ENCODE data around the gene MLF1. TPM values are rescaled to one million over a fixed set of nuclear protein-coding genes. Genes with fewer than 3 reads are reported as not detected.

MLF1 gene
- total RNA-seq, 1 experiment from 2014 or later: 22.3 TPM

DNA sequence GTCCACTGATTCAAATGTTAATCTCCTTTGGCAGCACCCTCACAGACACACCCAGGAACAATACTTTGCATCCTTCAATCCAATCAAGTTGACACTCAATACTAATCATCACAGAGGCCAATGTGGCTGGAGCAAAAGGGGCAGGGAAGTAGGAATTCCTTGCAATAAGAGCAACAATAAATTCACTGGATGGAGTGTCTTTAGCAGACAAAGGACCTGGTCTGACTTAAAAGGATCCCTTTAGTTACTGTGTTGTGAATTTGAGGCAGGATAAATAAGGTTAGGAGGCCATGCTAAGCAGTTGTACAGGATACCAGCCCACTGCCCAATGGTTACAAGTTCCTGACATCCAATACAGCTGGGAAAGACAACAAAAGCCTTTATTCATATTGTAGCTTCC lies 61.0 kb downstream of the MLF1 start (continued):
- TF ChIP-seq, protein P1, sequence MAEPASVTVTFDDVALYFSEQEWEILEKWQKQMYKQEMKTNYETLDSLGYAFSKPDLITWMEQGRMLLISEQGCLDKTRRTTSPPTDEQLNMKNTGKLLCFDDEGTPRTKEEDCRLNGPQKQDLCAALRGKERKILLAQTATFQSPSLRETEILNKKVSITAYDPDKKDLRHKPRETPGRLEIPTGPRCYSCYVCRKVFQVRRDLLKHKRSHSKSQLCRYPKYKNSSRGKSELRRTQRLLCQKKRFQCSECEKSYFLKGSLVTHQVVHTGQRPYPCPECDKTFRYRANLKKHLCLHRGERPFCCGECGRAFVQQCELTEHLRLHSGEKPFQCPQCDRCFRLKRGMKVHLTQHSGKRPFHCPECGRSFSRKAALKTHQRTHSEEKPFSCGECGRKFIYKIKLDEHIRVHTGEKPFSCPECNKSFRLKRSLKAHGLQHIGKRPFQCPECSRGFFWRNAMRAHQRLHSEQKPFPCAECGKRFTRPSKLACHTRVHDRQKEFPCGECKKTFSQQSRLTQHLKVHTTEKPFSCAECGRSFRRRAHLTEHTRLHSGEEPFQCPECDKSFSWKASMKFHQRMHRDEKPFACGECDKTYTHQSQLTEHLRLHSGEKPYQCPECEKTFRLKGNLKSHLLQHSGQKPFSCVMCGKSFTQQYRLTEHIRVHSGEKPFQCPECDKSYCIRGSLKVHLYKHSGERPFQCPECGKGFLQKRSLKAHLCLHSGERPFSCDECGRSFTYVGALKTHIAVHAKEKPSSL (CRISPR knock-in tag; conservative IDR thresholded peaks at IDR 0.05): no peak
- TF ChIP-seq PRRX2 (CRISPR knock-in tag; IDR thresholded peaks at IDR 0.05): no peak
- TF ChIP-seq ZNF232 (CRISPR knock-in tag; IDR thresholded peaks at IDR 0.05): no peak
- TF ChIP-seq, protein P2, sequence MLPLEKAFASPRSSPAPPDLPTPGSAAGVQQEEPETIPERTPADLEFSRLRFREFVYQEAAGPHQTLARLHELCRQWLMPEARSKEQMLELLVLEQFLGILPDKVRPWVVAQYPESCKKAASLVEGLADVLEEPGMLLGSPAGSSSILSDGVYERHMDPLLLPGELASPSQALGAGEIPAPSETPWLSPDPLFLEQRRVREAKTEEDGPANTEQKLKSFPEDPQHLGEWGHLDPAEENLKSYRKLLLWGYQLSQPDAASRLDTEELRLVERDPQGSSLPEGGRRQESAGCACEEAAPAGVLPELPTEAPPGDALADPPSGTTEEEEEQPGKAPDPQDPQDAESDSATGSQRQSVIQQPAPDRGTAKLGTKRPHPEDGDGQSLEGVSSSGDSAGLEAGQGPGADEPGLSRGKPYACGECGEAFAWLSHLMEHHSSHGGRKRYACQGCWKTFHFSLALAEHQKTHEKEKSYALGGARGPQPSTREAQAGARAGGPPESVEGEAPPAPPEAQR (CRISPR knock-in tag; IDR thresholded peaks at IDR 0.05): no peak
- TF ChIP-seq SMAD4 (CRISPR knock-in tag; IDR thresholded peaks at IDR 0.05): no peak
- TF ChIP-seq NR1H2 (CRISPR knock-in tag; IDR thresholded peaks at IDR 0.05): no peak
- no peak for TF ChIP-seq NR3C1 (CRISPR knock-in tag; conservative IDR thresholded peaks at IDR 0.05; ENCODE audit: low read depth)
- TF ChIP-seq, protein P3, sequence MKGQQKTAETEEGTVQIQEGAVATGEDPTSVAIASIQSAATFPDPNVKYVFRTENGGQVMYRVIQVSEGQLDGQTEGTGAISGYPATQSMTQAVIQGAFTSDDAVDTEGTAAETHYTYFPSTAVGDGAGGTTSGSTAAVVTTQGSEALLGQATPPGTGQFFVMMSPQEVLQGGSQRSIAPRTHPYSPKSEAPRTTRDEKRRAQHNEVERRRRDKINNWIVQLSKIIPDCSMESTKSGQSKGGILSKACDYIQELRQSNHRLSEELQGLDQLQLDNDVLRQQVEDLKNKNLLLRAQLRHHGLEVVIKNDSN (CRISPR knock-in tag; IDR thresholded peaks at IDR 0.05): no peak
- TF ChIP-seq, protein P4, sequence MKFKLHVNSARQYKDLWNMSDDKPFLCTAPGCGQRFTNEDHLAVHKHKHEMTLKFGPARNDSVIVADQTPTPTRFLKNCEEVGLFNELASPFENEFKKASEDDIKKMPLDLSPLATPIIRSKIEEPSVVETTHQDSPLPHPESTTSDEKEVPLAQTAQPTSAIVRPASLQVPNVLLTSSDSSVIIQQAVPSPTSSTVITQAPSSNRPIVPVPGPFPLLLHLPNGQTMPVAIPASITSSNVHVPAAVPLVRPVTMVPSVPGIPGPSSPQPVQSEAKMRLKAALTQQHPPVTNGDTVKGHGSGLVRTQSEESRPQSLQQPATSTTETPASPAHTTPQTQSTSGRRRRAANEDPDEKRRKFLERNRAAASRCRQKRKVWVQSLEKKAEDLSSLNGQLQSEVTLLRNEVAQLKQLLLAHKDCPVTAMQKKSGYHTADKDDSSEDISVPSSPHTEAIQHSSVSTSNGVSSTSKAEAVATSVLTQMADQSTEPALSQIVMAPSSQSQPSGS (CRISPR knock-in tag; IDR thresholded peaks at IDR 0.05; ENCODE audit: borderline replicate concordance, low read depth): no peak
- no peak for TF ChIP-seq KAT7 (CRISPR knock-in tag; IDR thresholded peaks at IDR 0.05; ENCODE audit: borderline replicate concordance)

DNA sequence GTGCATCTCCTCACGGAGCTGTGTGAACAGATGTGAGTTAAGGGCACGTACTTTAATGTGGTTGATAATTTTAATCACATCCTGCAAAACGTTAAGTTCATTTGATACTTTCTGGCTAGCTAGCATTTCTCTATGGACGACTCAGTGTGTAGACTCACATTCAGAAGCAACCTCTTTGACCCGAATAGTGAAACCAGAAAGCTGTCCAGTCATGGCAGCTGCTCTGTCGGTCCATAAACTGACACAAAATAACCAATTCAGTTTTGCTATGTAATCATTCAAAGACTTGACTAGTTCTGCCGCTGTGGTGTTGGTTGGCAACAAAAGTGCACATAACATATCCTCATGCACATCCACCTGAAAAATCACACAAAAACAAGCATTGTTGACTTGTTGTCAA lies 69.7 kb downstream of the MLF1 start:
- ATAC-seq (no peak), DNase-seq (ENCODE audit: low spot score) (no peak)
- Mint-ChIP-seq H3K9me3 (peaks cover 4% of the 10 kb centered on the region; the same call in 1 of the 2 replicates), H3K36me3 (no peaks in the 10 kb centered on the region), H3K27me3 (ENCODE audit: low read depth) (peaks cover 5% of the 10 kb centered on the region; the same call in 1 of the 2 replicates), H3K4me1 (peaks cover 6% of the 10 kb centered on the region), H3K27ac (no peak overlapping the region), H3K4me3 (no peak overlapping the region)
- ChIA-PET CTCF (no interaction called here), POLR2A (no interaction called here)
- TF ChIP-seq, protein P5, sequence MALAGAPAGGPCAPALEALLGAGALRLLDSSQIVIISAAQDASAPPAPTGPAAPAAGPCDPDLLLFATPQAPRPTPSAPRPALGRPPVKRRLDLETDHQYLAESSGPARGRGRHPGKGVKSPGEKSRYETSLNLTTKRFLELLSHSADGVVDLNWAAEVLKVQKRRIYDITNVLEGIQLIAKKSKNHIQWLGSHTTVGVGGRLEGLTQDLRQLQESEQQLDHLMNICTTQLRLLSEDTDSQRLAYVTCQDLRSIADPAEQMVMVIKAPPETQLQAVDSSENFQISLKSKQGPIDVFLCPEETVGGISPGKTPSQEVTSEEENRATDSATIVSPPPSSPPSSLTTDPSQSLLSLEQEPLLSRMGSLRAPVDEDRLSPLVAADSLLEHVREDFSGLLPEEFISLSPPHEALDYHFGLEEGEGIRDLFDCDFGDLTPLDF (CRISPR knock-in tag; IDR thresholded peaks at IDR 0.05): no peak
- TF ChIP-seq, protein P6, sequence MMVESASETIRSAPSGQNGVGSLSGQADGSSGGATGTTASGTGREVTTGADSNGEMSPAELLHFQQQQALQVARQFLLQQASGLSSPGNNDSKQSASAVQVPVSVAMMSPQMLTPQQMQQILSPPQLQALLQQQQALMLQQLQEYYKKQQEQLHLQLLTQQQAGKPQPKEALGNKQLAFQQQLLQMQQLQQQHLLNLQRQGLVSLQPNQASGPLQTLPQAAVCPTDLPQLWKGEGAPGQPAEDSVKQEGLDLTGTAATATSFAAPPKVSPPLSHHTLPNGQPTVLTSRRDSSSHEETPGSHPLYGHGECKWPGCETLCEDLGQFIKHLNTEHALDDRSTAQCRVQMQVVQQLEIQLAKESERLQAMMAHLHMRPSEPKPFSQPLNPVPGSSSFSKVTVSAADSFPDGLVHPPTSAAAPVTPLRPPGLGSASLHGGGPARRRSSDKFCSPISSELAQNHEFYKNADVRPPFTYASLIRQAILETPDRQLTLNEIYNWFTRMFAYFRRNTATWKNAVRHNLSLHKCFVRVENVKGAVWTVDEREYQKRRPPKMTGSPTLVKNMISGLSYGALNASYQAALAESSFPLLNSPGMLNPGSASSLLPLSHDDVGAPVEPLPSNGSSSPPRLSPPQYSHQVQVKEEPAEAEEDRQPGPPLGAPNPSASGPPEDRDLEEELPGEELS (CRISPR knock-in tag; IDR thresholded peaks at IDR 0.05): no peak
- TF ChIP-seq ZNF423 (CRISPR knock-in tag; IDR thresholded peaks at IDR 0.05): no peak
- TF ChIP-seq, protein P7, sequence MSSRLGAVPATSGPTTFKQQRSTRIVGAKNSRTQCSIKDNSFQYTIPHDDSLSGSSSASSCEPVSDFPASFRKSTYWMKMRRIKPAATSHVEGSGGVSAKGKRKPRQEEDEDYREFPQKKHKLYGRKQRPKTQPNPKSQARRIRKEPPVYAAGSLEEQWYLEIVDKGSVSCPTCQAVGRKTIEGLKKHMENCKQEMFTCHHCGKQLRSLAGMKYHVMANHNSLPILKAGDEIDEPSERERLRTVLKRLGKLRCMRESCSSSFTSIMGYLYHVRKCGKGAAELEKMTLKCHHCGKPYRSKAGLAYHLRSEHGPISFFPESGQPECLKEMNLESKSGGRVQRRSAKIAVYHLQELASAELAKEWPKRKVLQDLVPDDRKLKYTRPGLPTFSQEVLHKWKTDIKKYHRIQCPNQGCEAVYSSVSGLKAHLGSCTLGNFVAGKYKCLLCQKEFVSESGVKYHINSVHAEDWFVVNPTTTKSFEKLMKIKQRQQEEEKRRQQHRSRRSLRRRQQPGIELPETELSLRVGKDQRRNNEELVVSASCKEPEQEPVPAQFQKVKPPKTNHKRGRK (CRISPR knock-in tag; IDR thresholded peaks at IDR 0.05; ENCODE audit: borderline replicate concordance): no peak

Measured in WTC11 (cell line).